Esophagus squamous epithelium (tissue), 4 donors: Measurements from ENCODE around the gene CANX.
A peak's percentile ranks its signal among the peaks of the same experiment; 100 is the strongest.

Source experiments
- CTCF ChIP-seq, 6 experiments: fragments of 450-650 bp in 4 of 6; fragments of 200-600 bp in 2 of 6; sonication (generic) in 2 of 6; IDR thresholded peaks; one replicate each; pipeline ENCODE4 v1.5.1; 2016 to 2019; ENCODE audit warnings: antibody characterized with exemption in 6 of 6, mild to moderate bottlenecking in 4 of 6, moderate library complexity in 4 of 6
- POLR2A ChIP-seq, 4 donors: fragments of 450-650 bp; IDR thresholded peaks; one replicate each; pipeline ENCODE4 v1.6.1; 2017; ENCODE audit warnings: antibody characterized with exemption in 4 of 4, mild to moderate bottlenecking in 4 of 4, moderate library complexity in 3 of 4

- TF ChIP-seq POLR2A (IDR thresholded peaks at IDR 0.05) (peak in 2 of 4 donors; percentile 50 to 81), CTCF (IDR thresholded peaks at IDR 0.05) (no peak)
These were observed 33.7 kb downstream of the CANX start, which contains the start of gene MAML1 for GRCh38 chr5:179732412-179732917.
